Hematopoietic multipotent progenitor cell (in vitro differentiated cells): Measurements from ENCODE around the gene CPSF7. TPM values are rescaled to one million over a fixed set of nuclear protein-coding genes. Genes with fewer than 3 reads are reported as not detected.
"Not testable (repeated sequence)": the region's sequence is repeated elsewhere in the genome, so short reads cannot be mapped to it uniquely, and the experiment has no call there.

Experiments used
- DNase-seq, 3 donors: peaks; one replicate each; pipeline ENCODE4 v3.0.0-alpha.2; 2011 to 2015; ENCODE audit warnings: low read depth in 2 of 3, low spot score in 2 of 3
- total RNA-seq: library from RNA; depleted of rRNA; stranded (reverse); fragments of >200 nt; gene quantifications from one replicate; pipeline ENCODE4 v1.2.3, GENCODE V29; 2012

Gene CPSF7
- total RNA-seq, 1 donor = 66.5 TPM

DNA sequence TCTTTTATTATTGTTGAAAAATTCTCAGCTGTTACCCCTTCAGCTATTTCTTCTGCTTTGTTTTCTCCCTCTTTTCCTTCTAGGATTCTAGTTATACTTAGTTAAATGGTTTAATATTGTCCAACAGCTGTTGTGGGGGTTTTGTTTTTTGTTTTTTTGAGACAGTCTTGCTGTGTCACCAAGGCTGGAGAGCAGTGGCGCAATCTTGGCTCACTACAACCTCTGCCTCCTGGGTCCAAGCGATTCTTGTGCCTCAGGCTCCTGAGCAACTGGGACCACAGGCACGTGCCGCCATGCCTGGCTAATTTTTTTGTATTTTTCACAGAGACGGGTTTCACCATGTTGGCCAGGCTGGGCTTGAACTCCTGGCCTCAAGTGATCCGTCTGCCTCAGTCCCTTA is 12.8 kb upstream of the CPSF7 start:
- DNase-seq = no peak

GRCh38 chr11:61439615-61440014 is 9.8 kb upstream of the CPSF7 start:
- DNase-seq = no peak

DNA sequence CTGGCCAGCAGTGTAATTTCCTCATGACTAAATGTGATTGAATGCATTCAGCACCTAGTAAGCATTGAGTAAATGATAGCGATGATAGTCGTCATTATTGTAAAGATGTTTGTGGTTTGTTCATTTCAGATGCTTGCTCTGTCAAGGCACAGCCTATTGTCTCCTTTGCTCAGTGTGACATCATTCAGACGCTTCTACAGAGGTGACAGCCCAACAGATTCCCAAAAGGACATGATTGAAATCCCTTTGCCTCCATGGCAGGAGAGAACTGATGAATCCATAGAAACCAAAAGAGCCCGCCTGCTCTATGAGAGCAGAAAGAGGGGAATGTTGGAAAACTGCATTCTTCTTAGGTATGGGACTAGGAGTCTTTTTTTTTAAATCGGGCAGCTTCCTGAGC is 7.7 kb upstream of the CPSF7 start:
- no peak for DNase-seq

- not testable (repeated sequence) for DNase-seq
Observed at GRCh38 chr11:61430839-61431238, 1.1 kb upstream of the CPSF7 start.

- peak; percentile 66 to 88 (median 86) for DNase-seq
Observed at GRCh38 chr11:61429346-61429690, 457 bp downstream of the CPSF7 start.

GRCh38 chr11:61425367-61426131 is 4.2 kb downstream of the CPSF7 start:
- DNase-seq = no peak

DNA sequence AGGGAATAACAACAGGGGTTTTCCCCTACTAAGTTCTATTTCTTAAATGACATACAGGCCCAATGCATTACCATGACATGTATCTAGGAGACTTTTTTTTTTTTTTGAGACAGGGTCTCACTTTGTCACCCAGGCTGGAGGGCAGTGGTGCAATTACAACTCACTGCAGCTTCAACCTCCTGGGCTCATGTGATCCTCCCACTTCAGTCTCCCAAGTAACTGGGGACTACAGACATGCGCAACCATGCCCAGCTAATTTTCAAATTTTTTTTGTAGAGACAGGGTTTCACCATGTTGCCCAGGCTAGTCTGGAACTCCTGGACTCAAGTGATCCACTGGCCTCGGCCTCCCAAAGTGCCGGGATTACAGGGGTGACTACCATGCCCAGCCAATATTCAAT is 7.5 kb downstream of the CPSF7 start:
- no peak for DNase-seq

DNA sequence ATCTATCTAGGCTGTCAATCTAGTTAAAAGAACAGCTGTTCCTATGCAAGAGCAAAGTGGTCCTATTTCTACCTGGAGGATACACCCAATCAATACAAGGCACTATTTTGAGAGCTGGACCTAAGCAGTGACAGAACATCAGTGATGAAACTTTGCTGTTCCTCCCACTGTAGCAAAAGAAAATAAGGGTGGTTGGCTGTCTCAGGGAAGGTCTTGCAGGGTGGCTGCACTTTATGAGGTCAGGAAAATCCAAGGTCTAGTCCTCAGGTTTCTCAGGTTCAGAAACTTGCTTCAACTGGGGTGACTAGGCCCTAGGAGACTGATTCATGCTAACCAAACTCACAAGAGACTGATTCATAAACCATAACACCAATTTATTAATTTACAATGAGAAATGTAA is 11.6 kb downstream of the CPSF7 start:
- DNase-seq = no peak

GRCh38 chr11:61417670-61418069 is 12.1 kb downstream of the CPSF7 start:
- peak in 2 of 3 donors; percentile 63 to 91 for DNase-seq

GRCh38 chr11:61416941-61417340 is 12.8 kb downstream of the CPSF7 start:
- no peak for DNase-seq

DNA sequence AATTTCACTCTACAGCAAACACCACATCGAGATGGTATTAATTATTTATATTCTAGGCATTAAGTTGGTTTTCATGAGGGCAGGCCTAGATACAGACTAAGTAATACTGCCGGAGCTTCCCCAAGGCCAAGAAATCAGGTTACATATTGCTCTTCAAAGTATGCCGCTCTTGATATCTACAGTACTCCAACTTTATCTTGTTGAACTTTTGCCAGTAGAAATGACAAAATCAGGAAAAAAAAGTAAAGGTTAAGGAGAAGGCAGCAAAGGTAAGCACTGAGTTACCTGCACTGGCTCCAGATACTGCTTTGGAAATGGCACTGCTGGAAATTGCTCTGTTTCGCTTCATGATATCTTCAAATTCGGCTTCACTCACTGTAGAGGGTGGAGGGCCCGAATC is 14.4 kb downstream of the CPSF7 start:
- DNase-seq = no peak

- no peak for DNase-seq
Observed at GRCh38 chr11:61414547-61414946, 15.2 kb downstream of the CPSF7 start.

DNA sequence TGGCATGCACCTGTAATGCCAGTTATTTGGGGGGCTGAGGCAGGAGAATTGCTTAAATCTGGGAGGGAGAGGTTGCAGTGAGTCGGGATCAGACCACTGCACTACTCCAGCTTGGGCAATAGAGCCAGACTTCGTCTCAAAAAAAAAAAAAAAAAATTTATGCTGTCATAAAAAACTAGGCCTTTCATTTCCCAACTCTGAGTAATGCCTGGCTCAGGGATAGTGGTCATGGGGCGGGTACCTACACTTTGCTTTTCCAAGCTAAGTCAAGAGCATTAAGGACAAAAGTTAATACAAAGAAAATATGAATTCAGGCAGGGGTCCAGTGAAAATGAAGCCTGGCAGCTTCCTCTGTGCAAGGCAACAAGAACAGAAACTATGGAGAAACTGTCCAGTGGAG is 16.3 kb downstream of the CPSF7 start:
- DNase-seq = no peak

DNA sequence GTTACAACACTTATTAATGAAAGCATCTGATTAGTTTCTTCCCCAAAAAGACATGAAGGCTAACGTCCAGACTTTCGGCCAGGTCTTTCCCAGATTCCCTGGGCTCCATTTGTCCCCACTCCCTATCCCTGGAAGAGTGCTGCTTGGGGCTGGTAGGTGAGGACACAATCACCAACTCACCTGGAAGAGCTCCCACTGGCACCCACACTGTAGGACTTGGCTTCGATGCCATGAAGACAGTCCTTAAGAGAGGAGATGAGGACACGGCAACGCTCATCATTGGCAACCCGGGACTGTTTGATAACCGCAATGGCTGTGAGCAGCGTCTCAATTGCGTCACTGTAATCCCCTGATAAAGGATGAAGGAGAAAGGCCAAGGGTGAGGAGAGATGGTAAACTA is 18.2 kb downstream of the CPSF7 start:
- no peak for DNase-seq

DNA sequence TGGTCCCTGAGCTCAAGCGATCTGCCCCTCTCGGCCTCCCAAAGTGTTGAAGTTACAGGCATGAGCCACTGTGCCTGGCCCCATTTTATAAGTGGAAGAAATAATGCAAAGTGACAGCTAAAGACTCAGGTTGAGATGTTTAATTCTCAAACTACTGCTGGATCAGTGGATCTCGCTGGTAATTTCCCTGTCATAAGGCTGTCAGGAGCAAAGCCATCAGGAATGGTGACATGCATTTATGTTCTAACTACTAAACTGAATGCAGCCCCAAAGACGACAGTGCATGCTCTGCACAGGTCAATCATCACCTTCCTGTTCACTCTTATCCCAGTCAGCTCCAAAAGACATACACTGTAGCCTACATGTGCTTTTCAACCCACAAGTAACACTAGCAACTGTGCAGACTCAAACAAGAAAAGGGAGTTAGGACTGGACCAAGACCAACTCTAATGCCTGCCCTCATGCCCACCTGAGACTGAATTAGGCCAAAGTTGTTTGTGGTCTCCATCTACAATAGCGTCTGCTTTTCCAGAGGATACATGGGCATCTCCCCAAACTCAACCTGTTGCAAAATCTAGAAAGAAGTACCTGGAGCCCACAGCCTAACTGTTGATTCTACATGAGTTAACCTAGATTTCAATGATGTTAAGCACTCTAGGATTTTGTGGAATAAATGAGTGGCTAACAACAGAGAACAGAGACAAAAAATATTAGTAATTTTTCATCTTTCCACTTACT is 22.6 kb downstream of the CPSF7 start:
- DNase-seq = no peak

GRCh38 chr11:61406067-61406466 is 23.7 kb downstream of the CPSF7 start:
- no peak for DNase-seq

- no peak for DNase-seq
Observed at GRCh38 chr11:61404641-61405040, 25.1 kb downstream of the CPSF7 start.

DNA sequence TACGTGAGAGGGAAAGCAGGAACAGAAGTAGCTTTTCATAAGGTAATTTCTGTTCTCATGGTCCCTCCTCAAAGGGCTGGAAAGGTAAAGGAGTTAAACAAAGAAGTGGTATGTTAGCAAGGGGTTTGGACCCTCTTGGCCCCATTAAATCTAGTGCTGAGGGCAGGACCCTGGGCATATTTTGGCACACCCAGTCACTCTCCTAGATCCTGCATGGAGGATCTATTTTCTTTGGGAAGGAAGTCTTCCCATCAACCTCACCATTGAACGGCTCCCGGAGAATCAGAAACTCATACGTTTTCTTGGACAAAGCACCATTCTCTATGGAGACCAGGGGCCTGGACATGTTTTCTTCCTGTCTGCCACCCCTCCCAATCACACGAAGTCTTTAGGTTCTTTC is 25.7 kb downstream of the CPSF7 start:
- no peak for DNase-seq

DNA sequence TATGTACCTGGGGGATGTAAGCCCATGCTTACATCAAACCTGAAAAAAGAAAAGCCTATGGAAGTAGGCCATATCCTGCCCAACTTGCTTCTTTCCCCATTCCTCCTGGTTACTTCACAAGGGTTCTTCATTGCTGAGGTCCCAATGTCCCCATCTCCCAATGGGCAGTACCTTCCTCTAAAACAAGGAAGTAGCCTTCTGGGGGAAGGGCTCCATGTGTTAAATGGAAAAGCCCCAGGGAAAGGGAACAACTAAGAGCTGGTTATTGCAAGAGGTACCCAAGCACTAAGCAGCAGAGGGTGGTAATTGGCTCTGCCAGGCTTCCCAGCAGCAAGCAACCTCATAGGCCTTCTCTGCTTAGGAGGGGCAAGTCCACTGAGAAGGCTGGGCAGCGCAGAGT is 26.1 kb downstream of the CPSF7 start:
- no peak for DNase-seq

DNA sequence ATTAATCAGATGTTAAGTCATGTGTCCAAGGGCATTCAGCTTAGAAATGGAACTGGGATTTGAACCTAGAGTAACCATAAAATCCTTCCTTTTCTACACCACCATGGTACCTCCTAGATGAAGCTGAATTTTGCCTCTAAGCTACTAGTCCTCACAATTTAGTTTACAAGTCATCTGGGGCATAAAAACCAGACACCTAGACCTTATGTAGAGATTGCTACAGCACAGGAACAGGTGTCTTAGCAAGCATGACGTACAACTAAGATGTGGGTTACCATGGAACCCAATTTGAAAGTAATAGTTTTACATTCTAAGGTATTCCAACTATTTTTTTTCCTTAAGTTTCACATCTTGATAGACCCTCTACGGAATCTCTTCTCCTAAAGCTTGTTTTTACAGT is 28.2 kb downstream of the CPSF7 start:
- no peak for DNase-seq

DNA sequence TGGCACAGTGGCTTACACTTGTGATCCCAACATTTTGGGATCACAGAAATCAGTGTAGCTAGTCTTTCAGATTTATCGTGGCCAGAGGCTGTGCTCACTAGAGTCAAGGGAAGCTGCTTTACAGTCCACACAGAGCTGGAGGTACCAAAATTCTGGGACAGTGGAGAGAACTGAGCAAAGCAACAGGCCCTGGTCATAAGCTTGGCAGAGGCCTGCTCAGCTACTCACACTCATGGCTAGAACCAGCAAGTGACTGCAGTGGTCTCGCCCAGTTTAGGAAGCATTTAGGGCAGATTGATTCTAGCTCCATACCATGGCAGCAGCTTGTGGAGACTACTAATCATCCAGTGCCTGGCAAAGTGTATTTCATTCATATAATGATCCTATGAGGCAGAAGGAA is 28.6 kb downstream of the CPSF7 start:
- DNase-seq = no peak

DNA sequence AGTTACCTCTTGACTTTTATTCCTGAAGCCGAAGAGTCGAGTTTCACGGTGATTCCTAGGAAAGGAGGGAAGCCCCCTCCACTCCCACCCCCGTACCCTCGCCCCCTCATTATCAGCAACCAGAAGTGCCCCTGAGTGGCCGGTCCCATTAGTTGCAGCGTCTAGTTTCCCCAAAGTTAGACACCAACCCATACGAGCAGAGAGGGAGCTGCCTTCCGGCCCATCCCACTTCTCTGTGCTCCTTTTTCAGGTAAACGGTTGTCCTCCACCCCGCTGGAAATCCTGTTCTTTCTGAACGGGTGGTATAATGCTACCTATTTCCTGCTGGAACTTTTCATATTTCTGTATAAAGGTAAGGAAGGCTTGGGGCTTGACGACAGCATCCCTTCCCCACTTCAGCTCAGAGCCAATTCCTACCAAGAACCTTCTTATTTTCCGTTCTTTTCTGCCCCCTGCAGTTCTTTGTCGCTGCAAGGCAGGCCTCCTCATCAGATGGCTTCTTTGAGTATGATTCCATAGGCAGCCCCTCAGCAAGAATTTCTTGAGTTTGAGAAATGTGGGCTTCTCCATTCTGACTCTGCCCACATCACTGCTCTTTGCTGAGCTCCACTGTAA is 36.7 kb downstream of the CPSF7 start:
- DNase-seq = peak in 2 of 3 donors; percentile 49 to 61
